Myocyte (in vitro differentiated cells): Measurements from ENCODE around the gene CNRIP1. TPM values are rescaled to one million over a fixed set of nuclear protein-coding genes. Genes with fewer than 3 reads are reported as not detected.
"Not testable (repeated sequence)": the region's sequence is repeated elsewhere in the genome, so short reads cannot be mapped to it uniquely, and the experiment has no call there.

ENCODE experiments used
- DNase-seq: peaks from one replicate; pipeline ENCODE4 v3.0.0-alpha.2; 2012; ENCODE audit warnings: low read depth
- total RNA-seq: library from RNA; depleted of rRNA; stranded (reverse); fragments of >200 nt; gene quantifications from 2 replicates; pipeline ENCODE4 v1.2.3, GENCODE V29; 2014

CNRIP1 gene
- total RNA-seq, 1 donor from 2014 or later: 5.4 TPM

DNA sequence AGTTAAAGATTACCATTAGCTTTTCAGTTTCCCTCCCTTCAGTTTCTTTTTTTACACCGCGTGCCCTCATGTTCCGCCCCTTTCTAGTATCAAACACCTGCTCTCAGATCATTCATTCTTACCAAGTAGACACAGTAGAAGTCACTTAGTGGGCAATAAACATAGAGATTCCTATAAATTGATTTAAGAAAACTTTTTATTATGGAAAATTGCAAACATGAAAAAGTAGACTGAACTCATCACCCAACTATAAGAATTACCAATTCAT lies 21.2 kb upstream of the CNRIP1 start:
- DNase-seq: no peak

DNA sequence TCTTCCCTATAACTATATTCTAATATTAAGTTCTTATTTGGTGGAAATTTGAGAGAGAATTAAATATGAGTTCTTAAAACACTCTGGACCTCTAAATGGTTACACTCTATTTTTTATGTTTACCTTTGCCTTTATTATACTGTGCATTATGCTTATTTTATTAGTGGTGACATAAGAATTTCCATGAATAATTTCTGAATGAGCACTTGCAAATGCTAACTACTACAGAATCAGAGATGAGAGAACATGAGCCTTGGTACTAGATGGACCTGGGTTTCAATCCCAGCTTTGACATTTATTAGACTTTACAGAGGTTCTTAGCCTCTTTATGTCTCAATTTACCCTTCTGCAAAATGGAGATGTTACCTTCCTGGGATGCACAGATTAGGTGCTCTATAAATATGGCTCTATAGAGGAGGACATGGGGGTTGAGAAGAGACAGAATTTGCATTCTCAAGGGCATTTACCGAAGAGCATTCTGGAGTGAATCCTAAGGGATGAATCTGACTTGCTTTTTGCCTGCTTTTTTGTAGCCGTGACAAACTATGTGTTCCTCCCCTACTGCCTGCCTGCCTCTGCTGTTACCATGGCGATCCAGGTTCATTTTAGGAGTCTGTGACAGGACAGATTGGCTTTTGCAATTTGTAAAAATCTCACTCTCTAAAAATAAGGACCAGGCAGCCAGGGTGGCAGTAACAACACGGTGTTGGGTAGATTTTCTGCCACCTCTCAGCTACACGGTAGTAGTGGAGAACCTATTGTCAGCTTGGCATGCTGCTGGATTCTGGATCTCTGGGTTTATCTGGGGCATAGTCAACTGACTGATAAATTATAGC lies 20.7 kb upstream of the CNRIP1 start:
- no peak for DNase-seq

DNA sequence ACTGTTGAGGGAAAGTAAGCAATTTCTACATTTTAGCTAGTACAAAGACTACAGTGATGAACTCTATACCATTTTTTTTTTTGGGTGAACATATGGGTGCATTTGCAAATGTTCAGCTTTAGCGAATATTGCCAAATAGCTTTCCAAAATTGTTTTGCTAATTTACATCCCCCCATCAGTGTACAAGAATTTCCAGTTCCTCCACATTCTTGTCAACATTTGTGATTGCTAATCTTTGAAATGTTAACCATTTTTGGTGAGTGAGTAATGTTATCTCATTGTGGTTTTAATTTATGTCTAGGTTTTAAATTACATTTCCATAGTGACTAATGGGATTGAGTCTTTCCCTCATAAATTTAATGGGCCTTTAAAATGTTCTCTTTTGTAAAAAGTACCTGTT lies 16.4 kb upstream of the CNRIP1 start:
- no peak for DNase-seq

DNA sequence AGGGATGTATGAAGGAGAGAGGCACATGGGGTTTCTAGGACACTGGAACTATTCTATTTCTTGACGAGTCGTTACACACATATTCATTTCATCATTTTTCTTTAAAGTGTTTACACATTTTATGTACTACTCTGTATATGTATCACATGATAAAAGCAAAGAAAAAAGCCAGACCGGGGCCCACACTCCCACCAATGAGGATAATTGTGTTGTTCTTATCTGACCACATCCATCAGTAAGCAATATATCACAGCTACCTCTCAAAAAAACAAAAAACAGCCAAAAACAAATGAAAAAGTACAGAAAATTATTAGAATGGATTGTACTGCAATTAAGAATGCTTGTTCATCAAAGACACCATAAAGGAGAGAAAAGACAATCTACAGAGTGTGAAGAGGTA lies 14.2 kb upstream of the CNRIP1 start:
- DNase-seq: no peak

DNA sequence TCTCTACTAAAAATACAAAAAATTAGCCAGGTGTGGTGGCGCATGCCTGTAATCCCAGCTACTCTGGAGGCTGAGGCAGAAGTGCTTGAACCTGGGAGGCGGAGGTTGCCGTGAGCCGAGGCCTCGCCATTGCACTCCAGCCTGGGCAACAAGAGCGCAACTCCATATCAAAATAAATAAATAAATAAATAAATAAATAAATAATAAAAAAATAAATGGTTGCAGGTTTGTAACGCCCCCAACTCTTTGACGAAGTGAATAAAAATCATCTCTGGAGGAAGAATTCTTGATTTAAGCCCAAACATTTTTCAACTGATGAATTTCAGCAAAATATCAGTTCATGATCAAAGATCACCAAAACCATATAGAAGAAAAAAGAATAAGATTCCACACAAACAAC lies 13.3 kb upstream of the CNRIP1 start:
- no peak for DNase-seq

DNA sequence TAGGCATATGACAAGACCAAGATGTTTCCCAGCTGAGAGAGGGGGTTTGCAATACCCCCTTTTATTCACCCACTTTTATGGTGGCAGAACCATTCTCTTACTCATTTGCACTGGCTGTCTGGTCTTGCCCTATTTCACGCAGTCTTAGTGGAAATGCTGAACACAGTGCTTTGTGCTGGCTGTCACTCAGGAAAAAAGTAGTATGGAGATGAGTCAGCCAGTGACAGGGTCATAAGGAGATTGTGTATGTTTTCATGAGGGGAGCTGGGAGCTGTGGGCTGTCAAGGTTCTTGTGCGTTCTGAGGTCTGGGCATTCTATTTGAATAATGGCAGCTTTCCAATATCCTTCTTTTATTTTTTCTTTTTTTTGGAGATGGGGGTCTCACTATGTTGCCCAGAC lies 10.9 kb upstream of the CNRIP1 start:
- DNase-seq: no peak

DNA sequence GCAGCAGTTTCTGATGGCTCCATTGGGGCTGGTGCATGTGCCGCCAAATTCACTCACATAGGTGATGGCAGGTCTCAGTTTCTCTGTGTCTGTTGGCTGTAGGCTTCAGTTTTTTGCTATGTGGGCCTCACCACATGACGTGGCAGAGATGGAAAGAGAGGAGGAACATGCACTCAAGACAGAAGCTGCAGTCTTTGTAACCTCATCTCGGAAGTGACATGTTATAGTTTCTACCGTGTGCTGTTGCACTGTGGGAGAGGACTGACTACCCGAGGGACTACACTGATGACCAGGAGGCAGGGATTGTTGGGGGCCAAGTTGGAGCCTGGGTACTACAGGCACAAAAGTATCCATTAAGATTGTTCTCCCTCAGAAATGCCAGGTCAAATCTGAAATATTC lies 9.2 kb upstream of the CNRIP1 start:
- DNase-seq: no peak

DNA sequence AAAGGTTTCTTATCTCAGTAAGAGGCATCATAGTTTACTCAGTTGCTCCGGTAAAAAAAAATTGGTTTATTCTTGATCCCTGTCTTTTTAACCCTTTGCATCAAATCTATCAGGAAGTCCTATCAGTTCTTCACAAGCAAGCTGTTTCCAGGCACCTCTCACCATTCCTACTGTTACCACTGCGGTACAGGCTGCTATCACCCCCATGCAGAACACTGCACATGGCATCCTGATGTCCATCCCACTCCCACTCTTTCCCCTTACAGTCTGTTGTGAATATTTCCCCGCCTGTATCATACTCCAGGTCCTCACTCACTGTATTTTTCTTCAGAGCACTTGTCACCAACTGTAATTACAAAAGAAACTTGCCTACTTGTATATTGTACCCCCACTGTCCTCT lies 5.3 kb upstream of the CNRIP1 start:
- no peak for DNase-seq

DNA sequence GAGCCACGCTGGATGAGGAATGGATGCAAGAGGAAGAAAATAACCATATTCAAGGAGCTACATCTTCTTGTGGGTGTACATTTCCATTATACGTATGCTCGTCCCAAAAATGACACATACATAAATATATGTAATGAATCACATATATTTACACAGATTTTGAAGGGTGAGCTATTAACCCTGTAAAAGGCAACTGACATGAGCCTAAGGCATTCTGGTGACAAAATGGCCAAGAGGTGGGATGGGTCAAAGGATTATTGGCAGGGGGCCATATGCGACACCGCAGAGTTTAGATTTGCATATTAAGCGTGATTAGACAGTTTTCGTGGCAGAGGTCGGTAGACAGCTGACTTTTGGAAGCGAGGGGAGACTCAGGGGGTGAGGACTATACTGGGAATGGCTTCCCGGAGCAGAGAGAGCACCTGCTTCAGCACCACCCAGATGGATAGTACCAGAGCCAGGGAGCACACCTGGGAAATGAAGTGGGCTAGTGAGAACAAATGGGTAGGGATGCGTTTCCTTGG lies 431 bp upstream of the CNRIP1 start:
- DNase-seq: peak; percentile 28

DNA sequence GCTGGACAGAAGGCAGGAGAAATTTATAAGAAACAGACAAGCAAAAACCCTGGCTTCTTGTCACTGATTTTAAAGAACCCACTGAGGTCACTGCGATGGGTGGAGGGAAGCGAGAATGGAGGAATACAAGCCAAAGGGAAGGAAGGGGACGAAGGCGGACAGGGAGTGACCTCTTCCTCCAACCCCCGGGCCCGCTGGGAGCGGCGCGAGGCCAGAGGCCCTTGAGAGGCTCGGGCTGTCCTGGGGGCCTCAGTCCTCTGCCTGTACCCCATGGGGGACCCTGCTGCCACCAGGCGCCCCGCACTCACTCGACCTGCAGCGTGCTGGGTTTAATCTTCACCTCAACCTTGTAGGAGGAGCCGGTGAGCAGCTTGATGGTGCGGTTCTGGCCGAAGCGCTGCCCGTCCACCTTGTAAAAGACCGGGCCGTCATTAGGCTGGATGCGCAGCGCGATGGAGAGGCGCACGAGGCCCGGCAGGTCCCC lies 793 bp downstream of the CNRIP1 start:
- DNase-seq: peak; percentile 40

DNA sequence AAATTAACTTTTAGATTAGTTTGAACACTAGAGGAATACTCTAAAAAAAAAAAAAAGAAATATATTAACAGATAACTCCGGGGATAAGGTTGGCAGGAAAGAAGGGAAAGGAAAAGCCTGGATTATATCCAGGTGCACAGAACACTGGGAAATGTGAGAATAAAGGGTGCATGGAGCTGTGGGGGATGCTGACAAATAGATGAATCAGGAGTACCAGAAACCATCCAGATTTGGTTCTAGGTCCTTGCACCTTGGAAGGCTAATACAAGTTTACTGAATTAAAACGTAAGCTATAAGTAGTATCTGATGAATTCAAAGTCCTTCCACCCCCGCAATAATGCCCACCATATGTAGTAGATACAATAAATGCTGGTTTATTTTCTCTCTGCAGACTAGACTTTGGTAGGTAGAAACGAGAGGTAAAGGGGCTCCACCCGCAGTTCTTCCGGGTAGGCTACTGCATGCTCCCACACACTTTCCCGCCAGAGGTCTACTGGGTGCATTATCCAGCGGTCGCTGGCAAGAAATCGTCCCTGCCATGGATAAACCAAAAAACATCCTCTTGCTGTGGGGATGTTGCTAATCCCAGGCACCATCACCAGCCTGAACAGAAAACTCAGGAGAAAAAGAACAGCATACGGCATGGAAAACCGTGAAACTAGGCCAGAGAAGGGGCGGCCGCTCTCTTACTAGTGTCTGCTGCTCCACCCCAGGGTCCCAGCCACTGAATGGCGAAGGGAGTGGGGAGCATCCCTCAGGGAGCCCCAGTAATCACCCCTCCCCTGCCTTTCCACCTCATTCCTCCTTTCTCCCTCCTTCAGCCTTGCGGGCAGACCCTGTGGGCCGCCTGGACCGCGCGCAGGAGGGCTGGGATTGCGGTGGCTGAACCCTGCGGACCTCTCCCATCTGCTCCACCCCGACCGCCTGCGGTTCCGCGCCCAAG lies 1.5 kb downstream of the CNRIP1 start:
- DNase-seq: no peak

DNA sequence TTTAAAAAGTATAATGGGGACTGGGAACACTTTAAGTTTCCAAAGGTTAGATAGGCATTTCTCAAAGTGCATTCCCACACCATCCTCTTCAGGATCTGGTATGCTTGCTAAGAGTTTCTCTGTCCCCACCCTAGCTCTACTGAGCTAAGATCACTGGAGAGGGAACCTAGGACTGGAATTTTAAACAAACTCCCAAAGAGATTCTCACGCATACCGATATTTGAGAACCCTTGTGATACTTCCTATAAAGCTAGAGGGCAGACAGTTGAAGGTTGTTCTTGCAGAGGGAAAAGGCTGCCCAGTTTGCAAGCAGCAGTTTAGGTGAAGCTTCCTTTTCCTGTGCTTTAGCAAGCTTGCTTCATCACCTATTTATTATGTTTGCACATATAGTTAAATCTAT lies 3.6 kb downstream of the CNRIP1 start:
- no peak for DNase-seq

DNA sequence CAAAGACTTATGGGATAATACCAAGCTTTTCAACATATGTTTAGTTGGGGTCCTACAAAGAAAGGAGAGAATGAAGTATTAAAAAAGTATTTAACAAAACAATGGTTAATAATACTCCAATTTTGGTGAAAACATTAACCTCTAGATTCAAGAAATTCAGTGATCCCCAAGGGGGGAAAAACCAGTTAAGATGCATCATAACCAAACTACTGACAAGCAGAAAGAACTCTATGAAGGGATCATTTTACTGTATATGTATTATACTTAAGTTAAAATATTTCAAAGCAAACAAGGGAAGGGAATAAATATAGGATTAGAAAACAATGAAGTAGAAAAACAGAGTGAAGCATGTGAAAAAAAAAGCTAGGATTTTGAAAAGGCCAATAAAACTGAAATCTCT lies 8.7 kb downstream of the CNRIP1 start:
- no peak for DNase-seq

DNA sequence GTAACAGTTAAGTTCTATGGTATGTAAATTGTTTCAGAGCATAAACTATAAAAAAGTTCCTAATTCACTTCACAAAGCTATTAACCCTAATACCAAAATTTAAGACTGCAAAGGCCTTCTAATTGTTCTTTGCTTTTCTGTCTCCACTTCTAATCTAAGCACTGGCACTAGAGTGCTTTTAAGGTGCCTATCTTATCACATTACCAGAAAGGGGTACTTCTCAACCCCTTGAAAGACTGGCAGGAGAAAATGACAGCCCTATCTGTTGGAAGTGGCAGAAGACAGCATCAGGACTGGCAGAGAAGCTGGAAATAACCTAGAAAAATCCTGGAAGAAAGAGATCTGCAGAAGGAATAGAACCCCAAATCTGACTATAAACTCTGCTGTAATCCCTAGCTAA lies 10.3 kb downstream of the CNRIP1 start:
- no peak for DNase-seq

DNA sequence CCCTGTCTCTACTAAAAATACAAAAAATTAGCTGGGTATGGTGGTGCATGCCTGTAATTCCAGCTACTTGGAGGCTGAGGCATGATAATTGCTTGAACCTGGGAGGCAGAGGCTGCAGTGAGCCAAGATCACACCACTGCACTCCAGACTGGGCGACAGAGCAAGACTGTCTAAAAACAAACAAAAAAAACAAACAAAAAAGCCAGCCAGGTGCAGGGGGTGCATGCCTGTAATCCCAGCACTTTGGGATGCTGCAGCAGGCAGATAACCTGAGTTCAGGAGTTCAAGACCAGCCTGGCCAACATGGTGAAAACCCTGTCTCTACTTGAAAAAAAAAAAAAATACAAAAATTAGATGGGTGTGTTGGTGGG lies 15.9 kb downstream of the CNRIP1 start:
- not testable (repeated sequence) for DNase-seq

DNA sequence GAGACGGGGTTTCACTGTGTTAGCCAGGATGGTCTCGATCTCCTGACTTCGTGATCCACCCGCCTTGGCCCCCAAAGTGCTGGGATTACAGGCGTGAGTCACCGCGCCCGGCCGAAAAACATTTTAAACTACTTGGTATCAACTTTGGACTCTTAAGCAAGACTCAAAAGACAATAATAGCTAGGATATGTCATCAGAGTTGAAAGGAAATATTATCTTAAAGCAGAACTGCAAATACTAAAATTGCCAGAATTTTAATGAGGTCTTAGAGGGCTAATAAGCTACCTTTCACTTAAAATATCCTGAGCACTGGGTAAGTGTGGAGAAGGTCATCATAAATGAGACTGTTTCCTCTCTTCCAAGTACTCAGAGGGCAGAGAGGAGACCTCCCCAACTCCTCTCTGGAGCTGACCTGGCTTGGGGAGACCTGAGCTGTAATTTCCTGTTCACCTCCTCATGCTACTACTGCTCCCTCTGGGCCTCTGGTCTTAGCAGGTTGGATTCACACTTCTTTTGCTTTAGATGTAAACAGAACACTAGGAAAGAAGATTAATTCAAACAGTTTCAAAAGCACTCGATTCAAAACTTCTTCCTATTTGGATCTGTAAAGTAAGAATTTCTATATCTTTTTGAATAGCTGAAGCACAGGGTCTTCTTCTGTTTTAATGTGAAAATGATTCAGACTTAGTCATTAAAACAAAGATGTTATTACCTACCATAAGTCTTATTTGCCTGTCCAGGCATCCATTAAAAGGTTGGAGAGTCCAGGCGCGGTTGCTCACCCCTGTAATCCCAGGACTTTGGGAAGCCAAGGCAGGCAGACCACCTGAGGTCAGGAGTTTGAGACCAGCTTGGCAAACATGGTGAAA lies 16.5 kb downstream of the CNRIP1 start:
- no peak for DNase-seq

DNA sequence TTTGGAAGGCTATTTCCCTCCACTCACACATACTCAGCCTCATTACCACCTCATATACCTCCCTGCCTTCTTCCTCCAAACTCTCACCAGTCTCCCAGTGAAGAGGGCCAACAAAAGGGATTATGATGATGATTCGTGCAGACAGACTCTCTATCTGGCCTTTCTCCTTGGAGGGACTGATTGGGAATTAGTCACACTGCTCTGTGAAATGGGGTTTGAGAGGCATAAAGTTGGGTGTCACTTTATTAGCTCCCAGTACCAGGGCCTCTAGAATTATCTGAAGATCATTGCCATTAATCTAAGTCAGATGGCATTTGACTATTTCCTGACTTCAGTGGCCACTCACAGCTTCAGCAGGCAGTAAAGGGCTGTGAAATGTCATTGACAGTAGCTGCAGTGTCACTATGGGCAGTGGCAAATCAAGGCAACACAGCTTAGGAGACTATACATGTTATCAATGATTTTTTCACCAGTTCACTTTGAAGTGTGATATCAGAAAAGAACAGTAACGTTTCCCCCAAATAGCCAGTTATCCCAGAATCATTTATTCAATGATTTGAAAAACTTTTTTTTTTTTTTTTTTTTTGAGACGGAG lies 17.4 kb downstream of the CNRIP1 start:
- DNase-seq: no peak

DNA sequence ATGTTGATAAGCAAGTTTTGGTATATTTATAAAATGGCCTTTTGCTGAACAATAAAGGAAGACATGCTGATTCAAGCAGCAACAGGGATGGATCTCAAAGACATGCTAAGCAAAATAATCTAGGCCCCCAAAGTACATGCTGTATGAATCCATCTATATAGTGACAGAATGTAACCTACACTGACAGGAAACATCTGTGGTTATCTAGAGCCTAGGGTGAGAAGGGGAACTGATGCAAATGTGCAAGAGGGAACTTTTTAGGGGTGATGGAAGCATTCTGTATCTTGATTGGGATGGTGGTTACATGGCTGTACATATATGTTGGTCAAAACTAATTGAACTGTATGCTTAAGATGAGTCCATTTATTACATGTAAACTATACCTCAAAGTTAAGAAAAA lies 24.2 kb downstream of the CNRIP1 start:
- no peak for DNase-seq

DNA sequence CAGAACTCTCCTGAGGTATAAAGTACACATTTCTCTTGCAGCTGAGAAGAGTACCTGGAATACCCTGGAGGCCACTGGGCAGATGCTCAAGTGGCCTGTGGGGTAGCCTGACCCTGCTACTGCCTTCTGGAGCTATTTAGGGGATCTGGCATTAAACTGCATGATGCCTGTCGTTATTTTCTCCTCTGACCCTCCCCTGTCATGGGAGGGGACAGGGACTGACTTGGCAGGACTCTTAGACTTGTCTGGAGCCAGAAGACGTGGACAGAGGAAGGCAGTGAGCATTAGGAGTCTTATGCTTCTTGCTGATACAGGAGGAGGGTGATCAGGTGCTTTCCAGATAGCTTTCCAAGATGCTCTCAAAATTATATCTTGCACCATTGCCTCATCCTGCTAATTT lies 24.8 kb downstream of the CNRIP1 start:
- DNase-seq: no peak

DNA sequence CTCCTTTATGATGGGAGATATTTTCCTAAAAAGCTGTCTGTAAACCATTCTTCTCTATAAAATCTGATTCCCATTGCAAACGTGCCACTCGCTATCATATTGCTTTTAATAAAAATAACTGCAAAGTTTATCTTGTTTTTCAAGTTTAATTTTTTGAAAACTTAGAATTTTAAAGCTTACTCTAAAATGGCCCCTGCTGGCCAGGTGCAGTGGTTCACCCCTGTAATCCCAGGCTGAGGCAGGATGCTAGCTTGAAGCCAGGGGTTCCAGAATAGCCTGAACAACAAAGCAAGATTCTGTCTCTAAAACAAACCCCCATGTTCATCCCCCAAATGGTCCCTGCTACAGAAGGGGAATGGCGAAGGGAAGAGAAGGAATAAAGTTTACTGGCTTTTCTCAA lies 25.6 kb downstream of the CNRIP1 start:
- DNase-seq: no peak

DNA sequence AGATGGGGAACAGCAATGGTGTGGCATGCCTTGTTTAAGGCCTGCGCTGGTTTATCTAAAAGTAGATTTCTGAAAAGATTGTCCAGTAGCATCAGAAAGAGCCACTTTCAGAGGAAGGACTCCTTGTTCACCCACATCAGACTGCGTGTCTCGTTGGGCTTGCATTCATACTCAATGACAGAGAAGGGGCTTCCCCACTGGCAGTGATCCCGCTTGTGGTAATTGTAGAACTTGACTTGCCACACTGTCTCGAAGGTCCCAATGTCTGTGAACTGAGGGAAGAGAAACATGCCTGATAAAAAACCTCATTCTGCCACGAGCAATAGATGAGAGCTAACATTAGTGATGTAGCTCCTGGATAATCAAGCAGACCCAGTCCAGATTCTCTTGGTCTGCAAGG lies 26.0 kb downstream of the CNRIP1 start:
- no peak for DNase-seq
